ENCODE measurements around the gene CAPN10. TPM values are rescaled to one million over a fixed set of nuclear protein-coding genes. Genes with fewer than 3 reads are reported as not detected.

CAPN10 gene
- total and polyA plus RNA-seq, 2 donors (not counting 3 experiments of a cell fraction or from before 2014, with no cell fraction given), result 25.2 to 39.9 TPM

- FAIRE-seq (no peak), DNase-seq (ENCODE audit: low read depth, low spot score) (no peak)
- H4K20me1 ChIP-seq (replicated peaks; ENCODE audit: control insufficient read depth, extremely low read depth, insufficient read depth, low read length), result no peaks in the 10 kb centered on the region
- no peak overlapping the region for H2AFZ ChIP-seq (ENCODE audit: low read depth, low read length)
- intact Hi-C loops (cut with micrococcal nuclease), result no loop called here
- dilution Hi-C loops (cut with MboI; ENCODE audit: extremely low pct_ligation_motif_present, low sequenced_read_pairs), result no loop called here
- H3K9me1 ChIP-seq (replicated peaks; ENCODE audit: control insufficient read depth, extremely low read depth, insufficient read depth, low read length), result no peaks in the 10 kb centered on the region
- no TSS peak for BruUV-seq (replicated peaks)
- H3K4me2 ChIP-seq (ENCODE audit: insufficient read depth, low read length), result no peak overlapping the region
- H3K4me1 ChIP-seq (ENCODE audit: control insufficient read depth, extremely low read depth, insufficient read depth, low read length), result no peaks in the 10 kb centered on the region
- H3K4me3 ChIP-seq (replicated peaks in 1 of 3; ENCODE audit: insufficient read depth in 1 of 3, low read depth in 1 of 3, low read length in 3 of 3), result no peak overlapping the region
- H3K79me2 ChIP-seq (ENCODE audit: control insufficient read depth, insufficient read depth, low read length), result no peaks in the 10 kb centered on the region
- H3K27me3 ChIP-seq (ENCODE audit: control insufficient read depth in 2 of 2, insufficient read depth in 2 of 2, low read length in 2 of 2), result no peaks in the 10 kb centered on the region
- CTCF ChIA-PET, result no interaction called here
- H3K9me3 ChIP-seq (replicated peaks; ENCODE audit: control insufficient read depth, insufficient read depth, low read length), result no peaks in the 10 kb centered on the region
- peaks cover 0 to 10% of the 10 kb centered on the region in 2 experiments for H3K36me3 ChIP-seq (ENCODE audit: control insufficient read depth in 2 of 2, extremely low read depth in 1 of 2, insufficient read depth in 2 of 2, low read length in 2 of 2)
- no peak overlapping the region for H3K9ac ChIP-seq (replicated peaks; ENCODE audit: extremely low read depth, insufficient read depth, low read length)
- TF ChIP-seq MAX (IDR thresholded peaks at IDR 0.05; ENCODE audit: insufficient read depth, insufficient read length), result no peak
- TF ChIP-seq GATA2 (IDR thresholded peaks at IDR 0.05; ENCODE audit: insufficient read depth, insufficient read length, low read depth, low read length), result no peak
- no peak for TF ChIP-seq CTCF (IDR thresholded peaks at IDR 0.05; ENCODE audit: extremely low read depth in 1 of 2, insufficient read depth in 1 of 2, low read depth in 1 of 2, low read length in 2 of 2)
- TF ChIP-seq EZH2 (IDR thresholded peaks at IDR 0.05; ENCODE audit: borderline replicate concordance, low read depth, low read length, severe bottlenecking), result no peak
- no peak for TF ChIP-seq POLR2AphosphoS5 (IDR thresholded peaks at IDR 0.05; ENCODE audit: insufficient read depth, low read depth, low read length)
- no peak for TF ChIP-seq POLR2A (IDR thresholded peaks at IDR 0.05; ENCODE audit: low read depth, low read length)
- no peak overlapping the region for H3K27ac ChIP-seq (ENCODE audit: insufficient read depth, low read depth, low read length)
- POLR2A ChIA-PET, result no interaction called here
These were observed 12.6 kb downstream of the CAPN10 start for GRCh38 chr2:240599141-240599583.

All from endothelial cell of umbilical vein (primary cell).